Measurements from ENCODE around the gene RAB3D. TPM values are rescaled to one million over a fixed set of nuclear protein-coding genes. Genes with fewer than 3 reads are reported as not detected.

RAB3D gene
- total RNA-seq, 1 experiment from 2014 or later, result 7.1 TPM

DNA sequence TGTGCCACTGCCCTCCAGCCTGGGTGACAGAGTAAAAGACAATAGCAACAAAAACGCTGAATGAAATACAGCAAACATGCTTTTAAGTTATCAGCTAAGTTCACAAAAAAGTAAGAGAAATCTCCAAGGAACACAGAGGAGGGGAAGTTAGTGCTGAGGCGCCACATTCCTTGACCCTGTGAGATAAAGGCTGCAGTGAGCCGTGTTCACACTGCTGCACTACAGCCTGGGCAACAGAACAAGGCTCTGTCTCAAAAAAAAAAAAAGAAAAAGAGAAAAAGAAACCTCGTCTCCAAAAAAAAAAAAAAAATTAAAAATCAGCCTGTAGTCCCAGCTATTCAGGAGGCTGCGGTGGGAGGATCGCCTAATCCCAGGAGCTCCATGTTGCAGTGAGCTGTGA is 60.8 kb downstream of the RAB3D start:
- Mint-ChIP-seq H3K9me3 (ENCODE audit: low read depth, unreplicated experiment) (no peaks in the 10 kb centered on the region), H3K36me3 (ENCODE audit: insufficient read depth, unreplicated experiment) (no peaks in the 10 kb centered on the region), H3K27ac (ENCODE audit: unreplicated experiment) (no peak overlapping the region), H3K4me1 (ENCODE audit: low read depth, unreplicated experiment) (no peaks in the 10 kb centered on the region), H3K27me3 (ENCODE audit: unreplicated experiment) (no peaks in the 10 kb centered on the region), H3K4me3 (ENCODE audit: low read depth, unreplicated experiment) (no peak overlapping the region)
- TF ChIP-seq CTCF (IDR thresholded peaks at IDR 0.05; ENCODE audit: unreplicated experiment), result no peak
- BruUV-seq (replicated peaks), result no TSS peak
- DNase-seq, result no peak
- intact Hi-C loops (cut with micrococcal nuclease; ENCODE audit: unreplicated experiment), result no loop called here
- CTCF ChIA-PET, result interaction anchor here (0.6 kb wide), 2 partner anchors 12 to 1469 kb away, joined by 3 to 4 read pairs; no protein-coding TSS in a partner anchor

- Mint-ChIP-seq H3K9me3 (ENCODE audit: low read depth, unreplicated experiment) (no peaks in the 10 kb centered on the region), H3K36me3 (ENCODE audit: insufficient read depth, unreplicated experiment) (no peaks in the 10 kb centered on the region), H3K4me1 (ENCODE audit: low read depth, unreplicated experiment) (no peaks in the 10 kb centered on the region), H3K27ac (ENCODE audit: unreplicated experiment) (no peak overlapping the region), H3K27me3 (ENCODE audit: unreplicated experiment) (no peaks in the 10 kb centered on the region), H3K4me3 (ENCODE audit: low read depth, unreplicated experiment) (no peak overlapping the region)
- BruUV-seq (replicated peaks), result no TSS peak
- CTCF ChIA-PET, result interaction anchor here (1.2 kb wide), 1 partner anchor 10 kb away, joined by 5 read pairs; no protein-coding TSS in a partner anchor
- intact Hi-C loops (cut with micrococcal nuclease; ENCODE audit: unreplicated experiment), result no loop called here
- no peak for DNase-seq
- no peak for TF ChIP-seq CTCF (IDR thresholded peaks at IDR 0.05; ENCODE audit: unreplicated experiment)
These were observed 64.8 kb downstream of the RAB3D start for GRCh38 chr19:11274533-11275086.

DNA sequence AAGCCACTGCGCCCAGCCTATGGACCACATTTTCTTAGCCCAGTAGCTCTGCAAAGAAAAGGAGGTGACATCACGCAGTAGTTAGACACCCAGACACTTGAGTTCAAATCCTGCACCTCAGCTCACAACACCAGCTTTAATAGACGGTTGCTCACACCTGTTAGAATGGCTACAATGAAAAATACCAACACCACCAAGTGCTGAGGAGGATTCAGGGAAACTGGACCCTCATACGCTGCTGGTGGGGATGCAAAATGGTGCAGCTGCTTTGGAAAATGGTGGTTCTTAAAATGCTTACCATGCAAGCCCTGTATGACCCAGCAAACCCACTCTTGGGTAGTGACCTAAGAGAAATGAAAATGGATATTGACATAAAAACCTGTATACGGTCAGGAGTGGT is 65.5 kb downstream of the RAB3D start:
- no peak overlapping the region for H3K4me3 Mint-ChIP-seq (ENCODE audit: low read depth, unreplicated experiment)
- TF ChIP-seq CTCF (IDR thresholded peaks at IDR 0.05; ENCODE audit: unreplicated experiment), result no peak
- no peak for DNase-seq
- no peaks in the 10 kb centered on the region for H3K4me1 Mint-ChIP-seq (ENCODE audit: low read depth, unreplicated experiment)
- BruUV-seq (replicated peaks), result no TSS peak
- CTCF ChIA-PET, result interaction anchor here (1.2 kb wide), 1 partner anchor 9 kb away, joined by 5 read pairs; no protein-coding TSS in a partner anchor
- no peaks in the 10 kb centered on the region for H3K27me3 Mint-ChIP-seq (ENCODE audit: unreplicated experiment)
- H3K27ac Mint-ChIP-seq (ENCODE audit: unreplicated experiment), result no peak overlapping the region
- intact Hi-C loops (cut with micrococcal nuclease; ENCODE audit: unreplicated experiment), result no loop called here
- H3K36me3 Mint-ChIP-seq (ENCODE audit: insufficient read depth, unreplicated experiment), result no peaks in the 10 kb centered on the region
- H3K9me3 Mint-ChIP-seq (ENCODE audit: low read depth, unreplicated experiment), result no peaks in the 10 kb centered on the region

- CTCF ChIA-PET, result interaction anchor here (1.1 to 1.2 kb wide), 2 partner anchors 9 to 108 kb away, joined by 3 to 4 read pairs; no protein-coding TSS in a partner anchor
- H3K9me3 Mint-ChIP-seq (ENCODE audit: low read depth, unreplicated experiment), result no peaks in the 10 kb centered on the region
- DNase-seq, result no peak
- TF ChIP-seq CTCF (IDR thresholded peaks at IDR 0.05; ENCODE audit: unreplicated experiment), result no peak
- intact Hi-C loops (cut with micrococcal nuclease; ENCODE audit: unreplicated experiment), result no loop called here
- no TSS peak for BruUV-seq (replicated peaks)
- no peaks in the 10 kb centered on the region for H3K36me3 Mint-ChIP-seq (ENCODE audit: insufficient read depth, unreplicated experiment)
- H3K4me1 Mint-ChIP-seq (ENCODE audit: low read depth, unreplicated experiment), result no peaks in the 10 kb centered on the region
- H3K4me3 Mint-ChIP-seq (ENCODE audit: low read depth, unreplicated experiment), result no peak overlapping the region
- H3K27me3 Mint-ChIP-seq (ENCODE audit: unreplicated experiment), result no peaks in the 10 kb centered on the region
- no peak overlapping the region for H3K27ac Mint-ChIP-seq (ENCODE audit: unreplicated experiment)
These were observed 66.2 kb downstream of the RAB3D start for GRCh38 chr19:11273296-11273695.

Other genes with a start within 250 kb of the RAB3D start
- 31.8 and 36.4 TPM in 2 replicates for gene SPC24, start 183.9 kb downstream of the RAB3D start, total RNA-seq (2022)
- 27.8 and 31.2 TPM in 2 replicates for gene KANK2, start 142.1 kb downstream of the RAB3D start, total RNA-seq (2022)
- gene ANGPTL8, start 100.0 kb downstream of the RAB3D start, total RNA-seq (2022), result not detected in 2 replicates
- 54.8 and 63.6 TPM in 2 replicates for gene DOCK6, start 77.1 kb downstream of the RAB3D start, total RNA-seq (2022)
- not detected in 2 replicates for gene TSPAN16, start 43.5 kb downstream of the RAB3D start, total RNA-seq (2022)
- 82.0 and 94.4 TPM in 2 replicates for gene TMEM205, start 6.6 kb upstream of the RAB3D start, total RNA-seq (2022)
- 11.8 and 13.2 TPM in 2 replicates for gene CCDC159, start 6.9 kb upstream of the RAB3D start, total RNA-seq (2022)
- gene PLPPR2, start 15.8 kb upstream of the RAB3D start, total RNA-seq (2022), result 7.8 and 8.2 TPM in 2 replicates
- gene SWSAP1, start 35.0 kb upstream of the RAB3D start, total RNA-seq (2022), result 1.7 and 2.0 TPM in 2 replicates
- 5.9 and 6.1 TPM in 2 replicates for gene EPOR, start 44.7 kb upstream of the RAB3D start, total RNA-seq (2022)
- gene RGL3, start 79.7 kb upstream of the RAB3D start, total RNA-seq (2022), result 83.1 and 84.1 TPM in 2 replicates
- not detected in 2 replicates for gene ODAD3, start 95.5 kb upstream of the RAB3D start, total RNA-seq (2022)
- 298 and 318 TPM in 2 replicates for gene PRKCSH, start 96.0 kb upstream of the RAB3D start, total RNA-seq (2022)
- gene ELAVL3, start 141.4 kb upstream of the RAB3D start, total RNA-seq (2022), result not detected in 2 replicates
- 8.8 and 9.5 TPM in 2 replicates for gene ZNF653, start 166.2 kb upstream of the RAB3D start, total RNA-seq (2022)
- gene ECSIT, start 189.5 kb upstream of the RAB3D start, total RNA-seq (2022), result 19.3 and 22.1 TPM in 2 replicates
- not detected in 2 replicates for gene CNN1, start 199.2 kb upstream of the RAB3D start, total RNA-seq (2022)
- 36.5 and 38.3 TPM in 2 replicates for gene ELOF1, start 219.6 kb upstream of the RAB3D start, total RNA-seq (2022)
- 0.94 and 2.2 TPM in 2 replicates for gene ACP5, start 238.0 kb upstream of the RAB3D start, total RNA-seq (2022)

Data from Calu3 (cell line).